H9 (cell line): ENCODE data around the gene ZNF521. TPM values are rescaled to one million over a fixed set of nuclear protein-coding genes. Genes with fewer than 3 reads are reported as not detected.

ENCODE experiments used
- DNase-seq: peaks from one replicate; pipeline ENCODE4 v3.0.0-alpha.2; 2017
- H2AFZ ChIP-seq: one replicate; pipeline ENCODE4 v1.6.1; 2013; ENCODE audit warnings: mild to moderate bottlenecking, low read length, control low read depth, moderate library complexity
- H2AK5ac ChIP-seq: 2 replicates; pipeline ENCODE4 v1.6.1; 2013; ENCODE audit warnings: low read length, control low read depth, mixed read lengths; ENCODE audit not compliant: insufficient read length
- H2BK120ac ChIP-seq: one replicate; pipeline ENCODE4 v1.6.1; 2013; ENCODE audit warnings: low read depth, mild to moderate bottlenecking, low read length, control low read depth, inconsistent platforms; ENCODE audit not compliant: poor library complexity, severe bottlenecking
- H2BK12ac ChIP-seq: 2 replicates; pipeline ENCODE4 v1.6.1; 2013; ENCODE audit warnings: low read length, control low read depth, mixed read lengths, low read depth; ENCODE audit not compliant: insufficient read length
- H2BK15ac ChIP-seq: 2 replicates; pipeline ENCODE4 v1.6.1; 2013; ENCODE audit warnings: low read depth, low read length, control low read depth
- H2BK20ac ChIP-seq: one replicate; pipeline ENCODE4 v1.6.1; 2013; ENCODE audit warnings: low read depth, mild to moderate bottlenecking, low read length, control low read depth, inconsistent platforms; ENCODE audit not compliant: poor library complexity, severe bottlenecking
- H2BK5ac ChIP-seq: 2 replicates; pipeline ENCODE4 v1.6.1; 2013; ENCODE audit warnings: low read length, control low read depth, mixed read lengths; ENCODE audit not compliant: insufficient read length
- H3K14ac ChIP-seq: 2 replicates; pipeline ENCODE4 v1.6.1; 2013; ENCODE audit warnings: low read length, control low read depth; ENCODE audit not compliant: insufficient read depth
- H3K18ac ChIP-seq: 2 replicates; pipeline ENCODE4 v1.6.1; 2013; ENCODE audit warnings: low read depth, mild to moderate bottlenecking, mixed read lengths, low read length, control low read depth; ENCODE audit not compliant: insufficient read length
- H3K23ac ChIP-seq: 2 replicates; pipeline ENCODE4 v1.6.1; 2013; ENCODE audit warnings: low read length, control low read depth, mixed read lengths, low read depth; ENCODE audit not compliant: insufficient read length
- H3K23me2 ChIP-seq: 2 replicates; pipeline ENCODE4 v1.6.1; 2013; ENCODE audit warnings: low read depth, mild to moderate bottlenecking, mixed read lengths, low read length, control low read depth; ENCODE audit not compliant: insufficient read length, poor library complexity, severe bottlenecking
- H3K27ac ChIP-seq: 2 replicates; pipeline ENCODE4 v1.5.1; 2013; ENCODE audit warnings: low read length, control low read depth, mixed read lengths, low read depth; ENCODE audit not compliant: insufficient read length
- H3K27me3 ChIP-seq: 2 replicates; pipeline ENCODE4 v1.6.1; 2013; ENCODE audit warnings: low read length, control low read depth, inconsistent platforms; ENCODE audit not compliant: insufficient read depth
- H3K4ac ChIP-seq: 2 replicates; pipeline ENCODE4 v1.6.1; 2013; ENCODE audit warnings: low read depth, mild to moderate bottlenecking, control low read depth, inconsistent platforms, low read length, moderate library complexity
- H3K4me1 ChIP-seq: 2 replicates; pipeline ENCODE4 v1.6.1; 2013; ENCODE audit warnings: low read length, control low read depth, inconsistent platforms; ENCODE audit not compliant: insufficient read depth
- H3K4me2 ChIP-seq: 2 replicates; pipeline ENCODE4 v1.6.1; 2013; ENCODE audit warnings: low read length, control low read depth, mixed read lengths; ENCODE audit not compliant: insufficient read length, insufficient read depth
- H3K56ac ChIP-seq: 2 replicates; pipeline ENCODE4 v1.6.1; 2013; ENCODE audit warnings: low read depth, mild to moderate bottlenecking, mixed read lengths, low read length, control low read depth; ENCODE audit not compliant: insufficient read length
- H3K79me1 ChIP-seq: 2 replicates; pipeline ENCODE4 v1.6.1; 2013; ENCODE audit warnings: low read depth, mild to moderate bottlenecking, moderate library complexity, low read length, control low read depth, inconsistent platforms; ENCODE audit not compliant: insufficient read depth, poor library complexity, severe bottlenecking
- H3K79me2 ChIP-seq: 2 replicates; pipeline ENCODE4 v1.6.1; 2013; ENCODE audit warnings: low read length, control low read depth, inconsistent platforms; ENCODE audit not compliant: insufficient read depth
- H3K9ac ChIP-seq: 2 replicates; pipeline ENCODE4 v1.6.1; 2013; ENCODE audit warnings: low read length, control low read depth, mixed read lengths; ENCODE audit not compliant: insufficient read length; ENCODE audit errors: extremely low read depth
- H3K9me3 ChIP-seq: one replicate; pipeline ENCODE4 v1.6.1; 2013; ENCODE audit warnings: low read depth, low read length, inconsistent platforms; ENCODE audit not compliant: control insufficient read depth
- H3T11ph ChIP-seq: one replicate; pipeline ENCODE4 v1.6.1; 2013; ENCODE audit warnings: mild to moderate bottlenecking, low read length, control low read depth, inconsistent platforms
- H4K20me1 ChIP-seq: one replicate; pipeline ENCODE4 v1.6.1; 2013; ENCODE audit not compliant: control insufficient read depth, insufficient read length, insufficient read depth
- H4K5ac ChIP-seq: 2 replicates; pipeline ENCODE4 v1.6.1; 2013; ENCODE audit warnings: low read depth, mild to moderate bottlenecking, mixed read lengths, low read length, control low read depth; ENCODE audit not compliant: insufficient read length
- H4K8ac ChIP-seq: replicated peaks from 2 replicates; pipeline ENCODE4 v1.6.1; 2013; ENCODE audit warnings: low read length, control low read depth, mixed read lengths, low read depth; ENCODE audit not compliant: insufficient read length
- H4K91ac ChIP-seq: 2 replicates; pipeline ENCODE4 v1.6.1; 2013; ENCODE audit warnings: low read depth, mild to moderate bottlenecking, moderate library complexity, mixed read lengths, low read length, control low read depth; ENCODE audit not compliant: insufficient read length
- H3K27ac Mint-ChIP-seq, 3 experiments: 2 replicates in 2 of 3; 3 replicates in 1 of 3; pipeline ENCODE4 v1.8.0; 2020 to 2021; ENCODE audit warnings: mixed read lengths in 3 of 3, mild to moderate bottlenecking in 1 of 3, moderate library complexity in 1 of 3
- H3K27me3 Mint-ChIP-seq: 2 replicates; pipeline ENCODE4 v1.8.0; 2021; ENCODE audit warnings: low read depth, mild to moderate bottlenecking, moderate library complexity, mixed read lengths
- H3K36me3 Mint-ChIP-seq, 3 experiments: 2 replicates in 2 of 3; 3 replicates in 1 of 3; pipeline ENCODE4 v1.8.0; 2020 to 2021; ENCODE audit warnings: low read depth in 3 of 3, mixed read lengths in 3 of 3; ENCODE audit not compliant: insufficient read depth in 1 of 3
- H3K4me1 Mint-ChIP-seq, 2 experiments: 2 replicates each; pipeline ENCODE4 v1.8.0; 2020; ENCODE audit warnings: mixed read lengths in 2 of 2
- H3K4me3 Mint-ChIP-seq, 2 experiments: 2 replicates in 1 of 2; 3 replicates in 1 of 2; pipeline ENCODE4 v1.8.0; 2020 to 2021; ENCODE audit warnings: mild to moderate bottlenecking in 2 of 2, mixed read lengths in 2 of 2, moderate library complexity in 1 of 2
- H3K9me3 Mint-ChIP-seq, 2 experiments: 2 replicates in 1 of 2; 3 replicates in 1 of 2; pipeline ENCODE4 v1.8.0; 2020; ENCODE audit warnings: mild to moderate bottlenecking in 2 of 2, mixed read lengths in 2 of 2, moderate library complexity in 1 of 2
- WGBS: extraction: QIAGEN DNeasy Blood & Tissue Kit; methylation state at CpG from one replicate; pipeline ENCODE4 v1.1.7; 2013; ENCODE audit warnings: missing lambda C conversion rate, low lambda C conversion rate, mixed read lengths; ENCODE audit not compliant: insufficient read length; ENCODE audit errors: extremely low coverage; 5-methylcytosine and 5-hydroxymethylcytosine counted together
- total RNA-seq: library from RNA; stranded (reverse); gene quantifications from 2 replicates; pipeline ENCODE4 v1.2.1, GENCODE V29; 2021
- TF ChIP-seq, protein P1 (sequence below): fragments of 200-600 bp; sonication (generic); conservative IDR thresholded peaks from 3 replicates; pipeline ENCODE4 v1.8.0; 2021; ENCODE audit warnings: antibody characterized with exemption, mild to moderate bottlenecking

ZNF521 gene
- total RNA-seq, 1 experiment from 2014 or later, result 3.3 TPM

- Histone ChIP-seq H2BK5ac (no peak overlapping the region), H2BK20ac (no peak overlapping the region), H3K9me3 (no peaks in the 10 kb centered on the region), H3K79me1 (no peaks in the 10 kb centered on the region), H3K4me1 (no peaks in the 10 kb centered on the region), H4K5ac (no peak overlapping the region), H2BK15ac (no peak overlapping the region), H3K27me3 (no peaks in the 10 kb centered on the region), H4K91ac (no peak overlapping the region), H3K79me2 (no peaks in the 10 kb centered on the region), H3K27ac (no peak overlapping the region), H2AK5ac (no peak overlapping the region), H3K9ac (no peak overlapping the region), H3K4ac (no peak overlapping the region), H4K8ac (no peak overlapping the region), H3K14ac (no peak overlapping the region; the same call in 1 of the 2 replicates), H2AFZ (no peak overlapping the region), H3K18ac (no peak overlapping the region), H3K23me2 (no peaks in the 10 kb centered on the region), H3K4me2 (no peak overlapping the region), H3K23ac (no peak overlapping the region), H3T11ph (no peak overlapping the region), H3K56ac (no peak overlapping the region), H4K20me1 (no peaks in the 10 kb centered on the region), H2BK120ac (no peak overlapping the region), H2BK12ac (no peak overlapping the region)
- peaks cover 5 to 8% of the 10 kb centered on the region in 2 experiments for H3K4me1 Mint-ChIP-seq
- peaks cover 0 to 25% (median 16%) of the 10 kb centered on the region in 3 experiments; a peak in 4 of 7 replicates for H3K36me3 Mint-ChIP-seq
- H3K4me3 Mint-ChIP-seq, result no peak overlapping the region
- DNase-seq, result no peak
- no CpG with 5 or more reads among the region's 23 CpGs for WGBS
- H3K27me3 Mint-ChIP-seq, result no peaks in the 10 kb centered on the region
- H3K9me3 Mint-ChIP-seq, result no peaks in the 10 kb centered on the region
- no peak overlapping the region for H3K27ac Mint-ChIP-seq
- TF ChIP-seq, protein P1, sequence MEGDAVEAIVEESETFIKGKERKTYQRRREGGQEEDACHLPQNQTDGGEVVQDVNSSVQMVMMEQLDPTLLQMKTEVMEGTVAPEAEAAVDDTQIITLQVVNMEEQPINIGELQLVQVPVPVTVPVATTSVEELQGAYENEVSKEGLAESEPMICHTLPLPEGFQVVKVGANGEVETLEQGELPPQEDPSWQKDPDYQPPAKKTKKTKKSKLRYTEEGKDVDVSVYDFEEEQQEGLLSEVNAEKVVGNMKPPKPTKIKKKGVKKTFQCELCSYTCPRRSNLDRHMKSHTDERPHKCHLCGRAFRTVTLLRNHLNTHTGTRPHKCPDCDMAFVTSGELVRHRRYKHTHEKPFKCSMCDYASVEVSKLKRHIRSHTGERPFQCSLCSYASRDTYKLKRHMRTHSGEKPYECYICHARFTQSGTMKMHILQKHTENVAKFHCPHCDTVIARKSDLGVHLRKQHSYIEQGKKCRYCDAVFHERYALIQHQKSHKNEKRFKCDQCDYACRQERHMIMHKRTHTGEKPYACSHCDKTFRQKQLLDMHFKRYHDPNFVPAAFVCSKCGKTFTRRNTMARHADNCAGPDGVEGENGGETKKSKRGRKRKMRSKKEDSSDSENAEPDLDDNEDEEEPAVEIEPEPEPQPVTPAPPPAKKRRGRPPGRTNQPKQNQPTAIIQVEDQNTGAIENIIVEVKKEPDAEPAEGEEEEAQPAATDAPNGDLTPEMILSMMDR, result no peak
Observed at GRCh38 chr18:25223899-25224886, 127.8 kb downstream of the ZNF521 start.
